AG08395 (cell line): ENCODE measurements around the gene KCNQ1OT1.
A peak's percentile ranks its signal among the peaks of the same experiment; 100 is the strongest.

Experiments used
- DNase-seq: peaks from one replicate; pipeline ENCODE4 v3.0.0; 2012; ENCODE audit warnings: mixed read lengths, low spot score

KCNQ1OT1 gene

DNA sequence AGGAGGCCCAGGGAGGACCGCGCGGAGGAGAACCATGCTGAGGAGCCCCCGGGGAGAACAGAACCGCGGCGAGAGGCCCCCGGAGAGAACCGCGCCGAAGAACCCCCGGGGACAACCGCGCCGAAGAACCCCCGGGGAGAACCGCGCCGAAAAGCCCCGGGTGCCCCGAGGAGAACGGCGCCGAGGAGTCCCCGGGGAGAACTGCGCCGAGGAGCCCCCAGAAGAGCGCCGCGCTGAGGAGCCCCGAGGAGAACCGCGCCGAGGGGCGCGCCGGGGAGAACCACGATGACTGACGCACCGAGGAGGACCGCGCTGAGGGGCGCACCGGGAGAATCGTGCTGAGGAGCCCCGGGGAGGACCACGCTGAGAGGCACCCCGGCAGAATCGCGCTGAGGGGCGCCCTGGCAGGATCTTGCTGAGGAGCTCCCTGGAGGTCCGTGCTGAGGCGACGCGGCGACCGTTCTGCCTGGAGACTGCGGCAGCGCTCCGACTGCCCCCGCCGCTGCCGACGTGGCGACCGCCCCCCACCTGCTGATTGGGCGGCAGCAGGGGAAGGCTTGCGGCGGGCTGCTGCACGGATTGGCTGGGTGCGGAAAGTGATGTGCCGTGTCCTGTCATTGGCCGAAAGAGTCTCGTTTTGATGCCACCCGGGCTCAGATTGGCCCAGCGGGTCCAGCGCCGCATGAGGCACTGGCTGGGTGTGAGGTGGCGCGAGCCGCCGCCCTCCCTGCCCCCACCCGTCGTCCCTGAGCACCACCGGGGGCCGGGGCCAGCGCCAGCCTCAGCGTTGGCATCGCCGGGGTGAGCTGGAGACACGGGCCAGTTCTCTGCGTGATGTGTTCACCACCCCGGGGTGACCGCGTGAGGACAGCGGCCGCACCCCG is at the start of gene KCNQ1OT1:
TSS of gene KCNQ1OT1 (minus strand) at position 464 of the 884 bp plus-strand sequence.
- peak; percentile 98 for DNase-seq

DNA sequence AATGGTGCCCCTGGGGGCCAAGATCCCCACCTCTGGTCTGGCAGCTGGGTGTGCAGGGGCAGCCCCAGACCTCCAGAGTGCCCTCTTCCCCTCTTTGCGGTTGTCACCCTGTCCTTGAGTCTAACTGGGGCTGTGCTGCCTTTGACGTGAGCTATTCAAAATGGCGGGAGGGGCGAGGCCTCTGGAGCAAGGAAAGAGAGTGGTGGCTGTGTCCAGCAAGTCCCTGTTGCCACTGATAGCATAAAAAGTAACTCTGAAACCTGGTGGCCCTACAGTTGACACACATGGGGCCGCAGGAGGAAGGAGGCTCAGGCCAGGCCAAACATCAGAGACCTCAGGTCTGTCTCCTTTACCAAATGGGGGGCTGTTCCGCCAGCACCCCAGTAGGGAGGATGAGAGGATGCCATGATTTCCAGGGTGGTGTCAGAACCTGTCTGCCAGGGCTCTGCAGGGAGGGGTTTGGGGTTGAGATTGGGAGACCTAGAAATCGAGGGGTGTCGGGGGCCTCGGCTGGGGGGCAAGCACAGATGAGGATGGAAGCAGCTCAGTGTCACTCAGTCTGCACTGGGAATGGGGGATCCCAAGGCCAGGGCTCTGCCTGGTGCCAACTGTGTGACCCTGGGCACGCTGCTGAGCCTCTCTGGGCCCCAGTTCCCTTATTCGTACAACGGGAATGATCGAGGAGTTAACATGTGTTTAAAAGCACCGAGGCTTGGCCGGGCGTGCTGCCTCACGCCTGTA is 49.2 kb upstream of the KCNQ1OT1 start:
- no peak for DNase-seq

DNA sequence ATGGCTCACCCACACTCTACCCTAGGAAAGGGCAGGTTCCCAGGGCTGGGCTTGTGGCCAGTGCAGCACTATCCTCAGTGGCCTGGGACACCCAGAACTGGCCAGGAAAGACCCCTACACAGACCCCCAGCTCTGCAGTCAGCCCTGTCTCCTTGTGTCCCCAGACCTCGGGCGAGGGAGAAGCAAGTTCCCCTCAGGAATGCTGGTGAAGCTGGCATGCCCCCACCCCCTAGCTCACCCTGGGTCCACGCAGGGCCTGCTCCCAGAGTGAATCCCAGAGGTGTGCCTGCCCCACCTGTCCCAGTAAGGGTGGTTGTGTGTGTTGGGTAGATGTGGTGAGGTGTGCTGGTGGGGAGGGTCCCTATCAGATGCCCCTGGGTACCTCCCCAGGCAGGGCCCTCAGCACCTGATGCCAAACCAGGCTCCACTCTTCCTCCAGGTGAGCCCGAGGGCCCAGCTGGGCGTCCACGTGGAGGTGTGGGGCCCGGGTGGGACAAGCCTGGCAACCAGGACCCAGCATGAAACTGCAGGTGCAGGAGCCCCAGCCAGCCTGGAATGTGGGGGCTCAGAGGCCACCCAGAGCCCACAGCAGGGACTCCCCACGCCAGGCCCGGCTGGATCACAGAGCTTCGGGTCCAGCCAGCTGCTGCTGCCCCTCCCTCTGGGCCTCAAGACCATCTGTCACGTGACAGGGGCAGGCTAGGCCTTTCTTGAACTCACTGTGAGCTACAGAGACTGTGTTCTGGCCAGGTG is 48.4 kb upstream of the KCNQ1OT1 start:
- DNase-seq = no peak

- no peak for DNase-seq
Measured at GRCh38 chr11:2747248-2748027, 47.6 kb upstream of the KCNQ1OT1 start.

DNA sequence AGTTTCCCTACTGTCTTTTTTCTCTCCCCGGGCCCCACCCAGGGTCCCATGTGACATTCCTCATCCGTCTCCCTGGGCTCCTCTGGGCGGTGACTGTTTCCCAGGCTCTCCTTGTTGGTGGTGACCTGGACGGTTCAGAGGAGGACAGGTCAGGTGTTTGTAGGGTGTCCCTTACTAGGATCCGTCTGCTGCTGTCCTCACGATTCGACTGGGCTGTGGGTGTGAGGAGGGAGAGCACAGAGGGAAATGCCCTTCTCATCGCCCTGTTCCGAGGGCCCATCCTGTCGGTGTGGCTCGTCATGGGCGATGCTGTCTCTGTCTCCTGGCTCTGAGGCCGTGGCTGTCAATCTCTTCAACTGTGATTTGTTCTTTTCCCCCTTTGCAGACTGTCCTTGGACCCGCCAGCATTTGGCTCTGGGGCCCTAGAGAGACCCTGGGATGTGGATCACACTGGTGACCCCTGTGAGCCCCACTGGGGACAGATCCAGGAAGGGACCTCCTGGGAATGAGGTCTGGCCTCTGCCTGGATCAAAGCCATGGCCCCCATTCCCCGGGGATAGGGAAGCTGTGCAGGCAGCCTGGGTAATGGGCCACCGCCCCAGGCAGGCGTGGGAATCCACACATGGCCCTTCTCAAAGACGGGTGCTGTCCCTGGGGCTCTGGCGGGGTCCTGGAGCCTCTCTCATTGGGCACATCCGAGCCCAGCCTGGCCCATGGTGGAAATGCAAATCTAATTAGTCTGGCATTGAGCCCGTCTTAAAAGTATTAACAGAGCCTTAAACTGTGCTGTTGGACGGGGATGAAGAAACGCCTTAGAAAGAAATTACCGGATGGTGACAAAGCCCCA is 46.8 kb upstream of the KCNQ1OT1 start:
- no peak for DNase-seq

DNA sequence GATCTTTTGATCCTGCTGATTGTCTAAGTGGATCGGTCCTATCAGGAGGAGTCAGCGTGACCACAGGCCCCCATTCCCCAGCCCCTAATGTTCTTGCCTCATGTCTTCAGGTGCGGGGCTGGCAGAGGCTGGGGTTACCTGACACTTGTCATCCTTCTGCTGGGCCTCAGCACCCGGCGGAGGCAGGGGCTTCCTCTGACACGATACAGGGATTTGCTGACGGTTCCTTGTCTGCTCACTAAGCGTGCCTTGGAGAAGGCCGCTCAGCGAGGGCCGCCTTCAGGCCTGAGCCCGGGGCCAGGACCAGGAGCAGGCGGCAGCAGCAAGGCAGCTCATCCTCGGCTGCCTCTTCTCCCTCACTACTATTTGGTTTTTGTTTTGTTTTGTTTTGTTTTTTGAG is 45.7 kb upstream of the KCNQ1OT1 start:
- DNase-seq = no peak

DNA sequence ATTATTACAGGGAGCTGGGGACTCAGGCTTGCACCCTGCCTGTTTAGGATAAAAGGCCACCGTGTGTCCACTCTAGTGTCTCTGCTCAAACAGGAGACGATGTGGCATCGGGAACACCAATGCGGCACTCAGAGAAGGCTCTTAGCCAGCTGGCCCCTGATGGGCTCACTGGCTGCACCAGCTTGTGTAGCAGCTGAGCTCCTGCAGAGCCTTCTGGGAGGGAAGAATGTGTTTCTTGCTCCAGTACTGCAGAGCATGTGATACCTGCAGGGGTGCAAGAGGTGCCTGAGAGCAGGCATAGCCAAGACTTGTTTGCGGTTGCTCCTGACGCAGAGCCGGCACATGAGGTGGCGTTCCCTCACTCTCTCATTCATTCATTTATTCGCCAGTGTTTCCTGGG is 44.4 kb upstream of the KCNQ1OT1 start:
- no peak for DNase-seq

DNA sequence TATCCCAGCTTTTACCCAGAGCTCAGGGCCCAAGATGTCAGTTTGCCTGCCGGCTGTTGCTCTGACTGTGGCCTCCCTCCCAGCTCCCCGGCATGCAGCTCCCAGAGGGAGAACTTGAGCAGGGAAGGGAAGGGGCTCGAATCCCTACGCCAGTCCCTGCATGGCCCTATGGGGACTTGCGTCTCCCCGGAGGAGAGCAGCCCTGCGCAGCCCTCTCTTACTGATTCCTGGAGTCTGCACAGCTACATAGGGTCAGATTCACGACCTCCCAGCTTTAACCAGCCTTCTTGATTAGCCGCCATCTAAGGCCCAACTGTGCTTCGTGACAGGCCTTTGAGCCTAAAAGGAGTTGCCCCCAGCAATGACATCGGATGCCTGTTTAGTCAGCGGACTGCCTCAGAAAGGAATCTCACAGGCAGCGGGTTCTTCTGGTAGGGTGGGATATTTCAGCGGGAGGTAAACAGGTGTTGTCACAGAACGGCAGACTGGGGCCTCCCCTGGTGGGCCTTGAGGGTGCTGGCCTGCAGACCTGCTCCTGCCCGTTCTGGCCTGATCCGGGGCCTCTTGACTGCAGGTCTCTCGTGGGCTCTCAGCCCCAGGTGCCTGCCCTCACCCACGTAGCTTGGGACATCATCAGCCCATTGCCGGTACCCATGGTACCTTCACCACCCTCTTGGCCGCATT is 43.8 kb upstream of the KCNQ1OT1 start:
- DNase-seq = no peak

- no peak for DNase-seq
Measured at GRCh38 chr11:2742611-2743426, 43.0 kb upstream of the KCNQ1OT1 start.

DNA sequence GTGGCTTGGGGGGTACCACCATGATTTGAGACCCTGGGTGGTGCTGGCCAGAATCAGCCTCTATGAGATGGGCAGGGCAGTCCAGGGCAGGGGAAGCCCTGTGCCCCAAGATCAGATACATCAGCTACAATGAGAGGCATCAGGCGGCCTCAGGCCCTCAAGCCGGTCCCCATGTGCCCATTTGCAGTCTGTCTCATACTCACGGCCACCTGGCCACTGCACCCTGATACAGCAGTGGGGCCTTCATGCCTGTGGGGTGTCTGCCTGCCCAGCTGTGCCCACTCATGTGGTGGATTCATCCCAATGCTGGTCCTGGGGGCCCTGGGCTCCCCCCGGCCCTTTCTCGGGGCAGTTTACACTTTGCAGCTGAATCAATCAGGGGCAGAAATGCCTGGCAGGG is 42.4 kb upstream of the KCNQ1OT1 start:
- DNase-seq = no peak

DNA sequence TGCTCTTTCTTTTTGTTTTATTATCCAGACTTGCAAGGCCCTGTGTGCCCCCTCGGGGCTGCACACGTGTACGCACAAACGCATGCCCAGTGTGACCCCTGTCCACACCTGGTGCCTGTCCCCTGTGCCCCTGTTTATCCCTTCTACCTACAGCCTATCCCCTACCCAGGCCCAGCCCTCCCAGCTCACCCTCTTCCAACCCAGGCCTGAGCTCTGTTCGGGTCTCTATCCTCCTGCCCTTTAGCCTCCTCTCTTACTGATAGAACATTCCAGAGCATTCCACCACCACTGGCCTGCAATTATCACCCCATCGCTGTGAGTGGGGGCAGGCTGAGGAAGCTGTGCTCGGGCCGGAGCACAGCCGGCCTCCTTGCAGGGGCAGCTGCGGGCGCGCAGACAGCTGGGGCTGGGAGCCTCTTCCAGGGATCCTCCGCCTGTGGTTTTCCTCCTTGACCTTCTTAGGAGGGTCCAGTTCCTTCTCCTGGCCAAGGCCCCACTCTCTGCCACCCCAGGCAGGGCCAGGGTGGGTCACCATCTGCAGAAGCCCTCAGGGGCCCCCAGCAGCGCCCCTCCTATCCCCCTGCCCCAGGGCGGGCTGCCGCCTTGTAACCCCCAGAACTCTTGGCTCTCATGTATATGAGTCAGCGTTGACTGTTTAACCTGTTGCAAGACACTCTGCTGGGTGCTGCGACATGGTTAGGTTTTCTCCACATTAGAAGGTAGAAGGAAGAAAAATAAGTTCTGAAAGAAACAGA is 41.8 kb upstream of the KCNQ1OT1 start:
- peak; percentile 62 for DNase-seq

DNA sequence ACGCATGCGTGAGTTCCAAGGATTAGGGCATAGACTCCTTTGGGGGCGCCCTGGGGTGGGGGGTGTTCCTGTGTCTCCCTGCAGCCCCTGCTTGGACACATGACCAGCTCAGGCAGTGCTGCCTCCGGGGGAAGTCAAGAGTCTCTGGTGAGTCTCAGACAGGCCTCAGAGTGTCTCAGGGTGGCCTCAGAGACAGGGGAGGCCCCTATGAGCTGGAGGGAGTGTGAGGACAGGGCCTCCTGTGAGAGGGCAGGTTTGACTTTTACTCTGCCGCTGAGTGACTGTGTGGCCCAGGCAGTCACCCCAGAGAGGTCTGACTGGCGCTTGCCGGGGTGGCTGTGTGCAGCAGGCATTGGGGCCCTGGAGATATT is 41.2 kb upstream of the KCNQ1OT1 start:
- DNase-seq = no peak

- DNase-seq = no peak
Measured at GRCh38 chr11:2740275-2740940, 40.6 kb upstream of the KCNQ1OT1 start.

- no peak for DNase-seq
Measured at GRCh38 chr11:2739531-2740274, 39.9 kb upstream of the KCNQ1OT1 start.

GRCh38 chr11:2738551-2739431 is 39.0 kb upstream of the KCNQ1OT1 start:
- DNase-seq = no peak

- DNase-seq = peak; percentile 60
Measured at GRCh38 chr11:2737866-2738265, 38.1 kb upstream of the KCNQ1OT1 start.
